ENCODE measurements around the gene DNAJC17.

Gene DNAJC17

GRCh38 chr15:40744815-40745152 lies 62.5 kb downstream of the DNAJC17 start:
- H3K27ac ChIP-seq (ENCODE audit: low read depth in 2 of 2, low read length in 2 of 2): no peak overlapping the region
- H3K9ac ChIP-seq (ENCODE audit: low read depth in 1 of 2, low read length in 2 of 2): no peak overlapping the region
- peaks cover 0 to 6% of the 10 kb centered on the region in 2 donors for H3K4me1 ChIP-seq (ENCODE audit: control insufficient read depth in 2 of 2, insufficient read depth in 2 of 2, low read length in 2 of 2)
- H3K4me3 ChIP-seq (ENCODE audit: low read length in 2 of 2): no peak overlapping the region
- H3K9me3 ChIP-seq (ENCODE audit: control insufficient read depth in 2 of 2, low read length in 2 of 2): no peaks in the 10 kb centered on the region
- no peaks in the 10 kb centered on the region for H3K27me3 ChIP-seq (ENCODE audit: control insufficient read depth in 2 of 2, insufficient read depth in 2 of 2, low read length in 2 of 2)
- H3K36me3 ChIP-seq (ENCODE audit: control insufficient read depth in 2 of 2, insufficient read depth in 2 of 2, low read length in 2 of 2): peaks cover 28 to 47% of the 10 kb centered on the region in 2 donors

- Histone ChIP-seq H3K4me1 (ENCODE audit: control insufficient read depth in 2 of 2, insufficient read depth in 2 of 2, low read length in 2 of 2) (peaks cover 0 to 6% of the 10 kb centered on the region in 2 donors), H3K27ac (ENCODE audit: low read depth in 2 of 2, low read length in 2 of 2) (peak overlapping the region in 1 of 2 donors; percentile 28), H3K27me3 (ENCODE audit: control insufficient read depth in 2 of 2, insufficient read depth in 2 of 2, low read length in 2 of 2) (no peaks in the 10 kb centered on the region), H3K9me3 (ENCODE audit: control insufficient read depth in 2 of 2, low read length in 2 of 2) (no peaks in the 10 kb centered on the region), H3K4me3 (ENCODE audit: low read length in 2 of 2) (no peak overlapping the region), H3K9ac (ENCODE audit: low read depth in 1 of 2, low read length in 2 of 2) (no peak overlapping the region), H3K36me3 (ENCODE audit: control insufficient read depth in 2 of 2, insufficient read depth in 2 of 2, low read length in 2 of 2) (peaks cover 35 to 51% of the 10 kb centered on the region in 2 donors)
Measured at GRCh38 chr15:40743921-40744814, 63.1 kb downstream of the DNAJC17 start.

- no peaks in the 10 kb centered on the region for H3K27me3 ChIP-seq (ENCODE audit: control insufficient read depth in 2 of 2, insufficient read depth in 2 of 2, low read length in 2 of 2)
- H3K9ac ChIP-seq (ENCODE audit: low read depth in 1 of 2, low read length in 2 of 2): no peak overlapping the region
- H3K9me3 ChIP-seq (ENCODE audit: control insufficient read depth in 2 of 2, low read length in 2 of 2): no peaks in the 10 kb centered on the region
- H3K4me3 ChIP-seq (ENCODE audit: low read length in 2 of 2): no peak overlapping the region
- peaks cover 36 to 54% of the 10 kb centered on the region in 2 donors for H3K36me3 ChIP-seq (ENCODE audit: control insufficient read depth in 2 of 2, insufficient read depth in 2 of 2, low read length in 2 of 2)
- H3K27ac ChIP-seq (ENCODE audit: low read depth in 2 of 2, low read length in 2 of 2): no peak overlapping the region
- peaks cover 0 to 6% of the 10 kb centered on the region in 2 donors for H3K4me1 ChIP-seq (ENCODE audit: control insufficient read depth in 2 of 2, insufficient read depth in 2 of 2, low read length in 2 of 2)
Measured at GRCh38 chr15:40743485-40743901, 63.8 kb downstream of the DNAJC17 start.

- H3K4me3 ChIP-seq (ENCODE audit: low read length in 2 of 2): no peak overlapping the region
- H3K36me3 ChIP-seq (ENCODE audit: control insufficient read depth in 2 of 2, insufficient read depth in 2 of 2, low read length in 2 of 2): peaks cover 59 to 71% of the 10 kb centered on the region in 2 donors
- no peaks in the 10 kb centered on the region for H3K9me3 ChIP-seq (ENCODE audit: control insufficient read depth in 2 of 2, low read length in 2 of 2)
- H3K27ac ChIP-seq (ENCODE audit: low read depth in 2 of 2, low read length in 2 of 2): no peak overlapping the region
- H3K4me1 ChIP-seq (ENCODE audit: control insufficient read depth in 2 of 2, insufficient read depth in 2 of 2, low read length in 2 of 2): no peaks in the 10 kb centered on the region
- H3K9ac ChIP-seq (ENCODE audit: low read depth in 1 of 2, low read length in 2 of 2): no peak overlapping the region
- no peaks in the 10 kb centered on the region for H3K27me3 ChIP-seq (ENCODE audit: control insufficient read depth in 2 of 2, insufficient read depth in 2 of 2, low read length in 2 of 2)
Measured at GRCh38 chr15:40739854-40740253, 67.4 kb downstream of the DNAJC17 start.

GRCh38 chr15:40739047-40739446 lies 68.2 kb downstream of the DNAJC17 start:
- Histone ChIP-seq H3K36me3 (ENCODE audit: control insufficient read depth in 2 of 2, insufficient read depth in 2 of 2, low read length in 2 of 2) (peaks cover 55 to 65% of the 10 kb centered on the region in 2 donors), H3K27me3 (ENCODE audit: control insufficient read depth in 2 of 2, insufficient read depth in 2 of 2, low read length in 2 of 2) (no peaks in the 10 kb centered on the region)

GRCh38 chr15:40737048-40737447 lies 70.2 kb downstream of the DNAJC17 start:
- no peaks in the 10 kb centered on the region for H3K9me3 ChIP-seq (ENCODE audit: control insufficient read depth in 2 of 2, low read length in 2 of 2)
- H3K27me3 ChIP-seq (ENCODE audit: control insufficient read depth in 2 of 2, insufficient read depth in 2 of 2, low read length in 2 of 2): no peaks in the 10 kb centered on the region
- no peak overlapping the region for H3K4me3 ChIP-seq (ENCODE audit: low read length in 2 of 2)
- peaks cover 41 to 50% of the 10 kb centered on the region in 2 donors for H3K36me3 ChIP-seq (ENCODE audit: control insufficient read depth in 2 of 2, insufficient read depth in 2 of 2, low read length in 2 of 2)
- no peak overlapping the region for H3K9ac ChIP-seq (ENCODE audit: low read depth in 1 of 2, low read length in 2 of 2)
- H3K27ac ChIP-seq (ENCODE audit: low read depth in 2 of 2, low read length in 2 of 2): no peak overlapping the region
- H3K4me1 ChIP-seq (ENCODE audit: control insufficient read depth in 2 of 2, insufficient read depth in 2 of 2, low read length in 2 of 2): no peaks in the 10 kb centered on the region

More at GRCh38 chr15:40739047-40739446, 68.2 kb downstream of the DNAJC17 start:
- H3K4me1 ChIP-seq (ENCODE audit: control insufficient read depth in 2 of 2, insufficient read depth in 2 of 2, low read length in 2 of 2): no peaks in the 10 kb centered on the region
- H3K9ac ChIP-seq (ENCODE audit: low read depth in 1 of 2, low read length in 2 of 2): no peak overlapping the region
- H3K9me3 ChIP-seq (ENCODE audit: control insufficient read depth in 2 of 2, low read length in 2 of 2): no peaks in the 10 kb centered on the region
- no peak overlapping the region for H3K4me3 ChIP-seq (ENCODE audit: low read length in 2 of 2)
- no peak overlapping the region for H3K27ac ChIP-seq (ENCODE audit: low read depth in 2 of 2, low read length in 2 of 2)

- Histone ChIP-seq H3K27ac (ENCODE audit: low read depth in 2 of 2, low read length in 2 of 2) (no peak overlapping the region), H3K27me3 (ENCODE audit: control insufficient read depth in 2 of 2, insufficient read depth in 2 of 2, low read length in 2 of 2) (no peaks in the 10 kb centered on the region), H3K36me3 (ENCODE audit: control insufficient read depth in 2 of 2, insufficient read depth in 2 of 2, low read length in 2 of 2) (peaks cover 44 to 55% of the 10 kb centered on the region in 2 donors), H3K9me3 (ENCODE audit: control insufficient read depth in 2 of 2, low read length in 2 of 2) (no peaks in the 10 kb centered on the region), H3K4me1 (ENCODE audit: control insufficient read depth in 2 of 2, insufficient read depth in 2 of 2, low read length in 2 of 2) (no peaks in the 10 kb centered on the region), H3K9ac (ENCODE audit: low read depth in 1 of 2, low read length in 2 of 2) (no peak overlapping the region), H3K4me3 (ENCODE audit: low read length in 2 of 2) (no peak overlapping the region)
Measured at GRCh38 chr15:40736575-40736974, 70.7 kb downstream of the DNAJC17 start.

- Histone ChIP-seq H3K4me3 (ENCODE audit: low read length in 2 of 2) (no peak overlapping the region), H3K27ac (ENCODE audit: low read depth in 2 of 2, low read length in 2 of 2) (no peak overlapping the region), H3K4me1 (ENCODE audit: control insufficient read depth in 2 of 2, insufficient read depth in 2 of 2, low read length in 2 of 2) (no peaks in the 10 kb centered on the region), H3K36me3 (ENCODE audit: control insufficient read depth in 2 of 2, insufficient read depth in 2 of 2, low read length in 2 of 2) (peaks cover 16 to 23% of the 10 kb centered on the region in 2 donors), H3K9me3 (ENCODE audit: control insufficient read depth in 2 of 2, low read length in 2 of 2) (no peaks in the 10 kb centered on the region), H3K27me3 (ENCODE audit: control insufficient read depth in 2 of 2, insufficient read depth in 2 of 2, low read length in 2 of 2) (no peaks in the 10 kb centered on the region), H3K9ac (ENCODE audit: low read depth in 1 of 2, low read length in 2 of 2) (no peak overlapping the region)
Measured at GRCh38 chr15:40731034-40731433, 76.2 kb downstream of the DNAJC17 start.

GRCh38 chr15:40723919-40724318 lies 83.4 kb downstream of the DNAJC17 start:
- no peaks in the 10 kb centered on the region for H3K27me3 ChIP-seq (ENCODE audit: control insufficient read depth in 2 of 2, insufficient read depth in 2 of 2, low read length in 2 of 2)
- no peak overlapping the region for H3K27ac ChIP-seq (ENCODE audit: low read depth in 2 of 2, low read length in 2 of 2)
- H3K4me3 ChIP-seq (ENCODE audit: low read length in 2 of 2): no peak overlapping the region
- H3K9ac ChIP-seq (ENCODE audit: low read depth in 1 of 2, low read length in 2 of 2): no peak overlapping the region
- no peaks in the 10 kb centered on the region for H3K9me3 ChIP-seq (ENCODE audit: control insufficient read depth in 2 of 2, low read length in 2 of 2)
- H3K4me1 ChIP-seq (ENCODE audit: control insufficient read depth in 2 of 2, insufficient read depth in 2 of 2, low read length in 2 of 2): no peaks in the 10 kb centered on the region
- H3K36me3 ChIP-seq (ENCODE audit: control insufficient read depth in 2 of 2, insufficient read depth in 2 of 2, low read length in 2 of 2): peaks cover 0 to 5% of the 10 kb centered on the region in 2 donors

- Histone ChIP-seq H3K27me3 (ENCODE audit: control insufficient read depth in 2 of 2, insufficient read depth in 2 of 2, low read length in 2 of 2) (no peaks in the 10 kb centered on the region), H3K36me3 (ENCODE audit: control insufficient read depth in 2 of 2, insufficient read depth in 2 of 2, low read length in 2 of 2) (no peaks in the 10 kb centered on the region), H3K27ac (ENCODE audit: low read depth in 2 of 2, low read length in 2 of 2) (no peak overlapping the region), H3K9ac (ENCODE audit: low read depth in 1 of 2, low read length in 2 of 2) (no peak overlapping the region), H3K9me3 (ENCODE audit: control insufficient read depth in 2 of 2, low read length in 2 of 2) (no peaks in the 10 kb centered on the region), H3K4me1 (ENCODE audit: control insufficient read depth in 2 of 2, insufficient read depth in 2 of 2, low read length in 2 of 2) (no peaks in the 10 kb centered on the region), H3K4me3 (ENCODE audit: low read length in 2 of 2) (no peak overlapping the region)
Measured at GRCh38 chr15:40722934-40723333, 84.3 kb downstream of the DNAJC17 start.
